ENCODE data around the gene CSH2.
"Not testable (repeated sequence)": the region's sequence is repeated elsewhere in the genome, so short reads cannot be mapped to it uniquely, and the experiment has no call there.

CSH2 gene

GRCh38 chr17:63894821-63895220 lies 21.3 kb upstream of the CSH2 start:
- DNase-seq, result peak; percentile 38

- peak; percentile 38 for DNase-seq
Observed at GRCh38 chr17:63894021-63894420, 20.5 kb upstream of the CSH2 start.

GRCh38 chr17:63892316-63893037 lies 19.0 kb upstream of the CSH2 start:
- DNase-seq, result peak; percentile 5

- DNase-seq, result peak; percentile 54
Observed at GRCh38 chr17:63889026-63889848, 15.8 kb upstream of the CSH2 start.

- peak; percentile 9 for DNase-seq
Observed at GRCh38 chr17:63885119-63885518, 11.6 kb upstream of the CSH2 start.

- not testable (repeated sequence) for DNase-seq
Observed at GRCh38 chr17:63882626-63883126, 9.2 kb upstream of the CSH2 start.

- DNase-seq, result peak; percentile 77
Observed at GRCh38 chr17:63881935-63882601, 8.6 kb upstream of the CSH2 start, which contains the start of gene GH2. GH2 (minus strand) TSS chr17:63881944; CDS start chr17:63881801, 143 bp downstream.

GRCh38 chr17:63881337-63881736 lies 7.9 kb upstream of the CSH2 start:
- DNase-seq, result not testable (repeated sequence)

GRCh38 chr17:63880706-63881105 lies 7.2 kb upstream of the CSH2 start:
- no peak for DNase-seq

- not testable (repeated sequence) for DNase-seq
Observed at GRCh38 chr17:63878413-63878812, 4.9 kb upstream of the CSH2 start.

GRCh38 chr17:63874693-63875092 lies 1.2 kb upstream of the CSH2 start:
- not testable (repeated sequence) for DNase-seq

- not testable (repeated sequence) for DNase-seq
Observed at GRCh38 chr17:63874061-63874626, 667 bp upstream of the CSH2 start.

GRCh38 chr17:63871646-63872365 lies 1.7 kb downstream of the CSH2 start:
- DNase-seq, result not testable (repeated sequence)

- DNase-seq, result not testable (repeated sequence)
Observed at GRCh38 chr17:63870292-63870665, 3.2 kb downstream of the CSH2 start.

- not testable (repeated sequence) for DNase-seq
Observed at GRCh38 chr17:63869491-63870291, 3.8 kb downstream of the CSH2 start.

GRCh38 chr17:63866625-63867024 lies 6.9 kb downstream of the CSH2 start:
- DNase-seq, result not testable (repeated sequence)

- no peak for DNase-seq
Observed at GRCh38 chr17:63859257-63859656, 14.2 kb downstream of the CSH2 start.

GRCh38 chr17:63856425-63856824 lies 17.1 kb downstream of the CSH2 start:
- DNase-seq, result not testable (repeated sequence)

GRCh38 chr17:63855185-63855584 lies 18.3 kb downstream of the CSH2 start:
- no peak for DNase-seq

- no peak for DNase-seq
Observed at GRCh38 chr17:63854709-63855108, 18.8 kb downstream of the CSH2 start.

- DNase-seq, result no peak
Observed at GRCh38 chr17:63853260-63853659, 20.2 kb downstream of the CSH2 start.
